ENCODE results near the gene ANGPTL8. TPM values are rescaled to one million over a fixed set of nuclear protein-coding genes. Genes with fewer than 3 reads are reported as not detected.

The ANGPTL8 gene
- total and polyA plus RNA-seq, 2 of the 13 experiments (the other 11 are each of a cell fraction or from before 2014, with no cell fraction given) = 27.3 to 243 TPM

GRCh38 chr19:11265785-11266236 lies 26.4 kb downstream of the ANGPTL8 start (continued):
- peak; percentile 80; the same call in 1 of the 2 replicates for TF ChIP-seq NR1H2 (CRISPR knock-in tag; IDR thresholded peaks at IDR 0.05; ENCODE audit: borderline replicate concordance, low read depth)
- peak; percentile 98 for TF ChIP-seq MTA1 (CRISPR knock-in tag; IDR thresholded peaks at IDR 0.05; ENCODE audit: borderline replicate concordance)
- TF ChIP-seq CREM (IDR thresholded peaks at IDR 0.05) = peak; percentile 66; the same call in 1 of the 2 replicates
- no peak for TF ChIP-seq CREM (CRISPR knock-in tag; IDR thresholded peaks at IDR 0.05)
- TF ChIP-seq U2AF1 (optimal IDR thresholded peaks at IDR 0.05; ENCODE audit: low read depth, low read length) = peak; percentile 91
- peak; percentile 89; the same call in 1 of the 2 replicates for TF ChIP-seq TSC22D2 (CRISPR knock-in tag; IDR thresholded peaks at IDR 0.05; ENCODE audit: borderline replicate concordance)
- peak; percentile 56; the same call in 1 of the 2 replicates for TF ChIP-seq ZBTB2 (CRISPR knock-in tag; IDR thresholded peaks at IDR 0.05; ENCODE audit: low read depth)
- no peak for TF ChIP-seq ZNF775 (CRISPR knock-in tag; IDR thresholded peaks at IDR 0.05; ENCODE audit: borderline replicate concordance)
- TF ChIP-seq ZFP90 (CRISPR knock-in tag; IDR thresholded peaks at IDR 0.05; ENCODE audit: borderline replicate concordance) = peak; percentile 87; the same call in 1 of the 2 replicates
- TF ChIP-seq EEA1 (CRISPR knock-in tag; IDR thresholded peaks at IDR 0.05; ENCODE audit: borderline replicate concordance) = no peak; the same call in 1 of the 2 replicates
- TF ChIP-seq SMAD9 (CRISPR knock-in tag; IDR thresholded peaks at IDR 0.05) = peak; percentile 97
- TF ChIP-seq TBX2 (CRISPR knock-in tag; IDR thresholded peaks at IDR 0.05; ENCODE audit: borderline replicate concordance) = peak; percentile 97
- TF ChIP-seq ZNF557 (CRISPR knock-in tag; IDR thresholded peaks at IDR 0.05) = peak; percentile 91; the same call in 1 of the 2 replicates
- TF ChIP-seq ZBTB44 (CRISPR knock-in tag; IDR thresholded peaks at IDR 0.05) = no peak
- no peak for TF ChIP-seq ZNF530 (CRISPR knock-in tag; IDR thresholded peaks at IDR 0.05; ENCODE audit: low read depth)
- no peak for TF ChIP-seq SRSF4 (IDR thresholded peaks at IDR 0.05; ENCODE audit: low read depth, low read length, poor library complexity, severe bottlenecking)
- TF ChIP-seq ZBTB8A (CRISPR knock-in tag; IDR thresholded peaks at IDR 0.05; ENCODE audit: borderline replicate concordance, low read depth) = no peak
- TF ChIP-seq MAF1 (CRISPR knock-in tag; IDR thresholded peaks at IDR 0.05; ENCODE audit: borderline replicate concordance) = 0 out of 2 replicates have a peak, but pooled peaks have one; percentile 29
- TF ChIP-seq ZNF407 (CRISPR knock-in tag; IDR thresholded peaks at IDR 0.05; ENCODE audit: not compliant biosample characterization) = no peak

Measured in HepG2 (cell line).